HG03565 (cell line): ENCODE results near the gene PRDM16.

Source experiments
- ATAC-seq: cut with Tn5 transposase; IDR thresholded peaks from one replicate; pipeline ENCODE4 v1.9.1; 2021; ENCODE audit warnings: mild to moderate bottlenecking, moderate library complexity; ENCODE audit not compliant: unreplicated experiment

PRDM16 gene

GRCh38 chr1:3434406-3435110 lies 365.6 kb downstream of the PRDM16 start:
- no peak for ATAC-seq

GRCh38 chr1:3435666-3436065 lies 366.7 kb downstream of the PRDM16 start:
- ATAC-seq, result no peak

GRCh38 chr1:3436451-3436850 lies 367.4 kb downstream of the PRDM16 start:
- ATAC-seq, result no peak

- ATAC-seq, result no peak
Measured at GRCh38 chr1:3436901-3437300, 367.9 kb downstream of the PRDM16 start.

GRCh38 chr1:3438661-3439180 lies 369.7 kb downstream of the PRDM16 start:
- no peak for ATAC-seq

GRCh38 chr1:3439346-3440299 lies 370.6 kb downstream of the PRDM16 start:
- ATAC-seq, result no peak

GRCh38 chr1:3440300-3440681 lies 371.3 kb downstream of the PRDM16 start:
- no peak for ATAC-seq

- ATAC-seq, result no peak
Measured at GRCh38 chr1:3440711-3441409, 371.9 kb downstream of the PRDM16 start.

GRCh38 chr1:3441410-3441847 lies 372.4 kb downstream of the PRDM16 start:
- no peak for ATAC-seq

- ATAC-seq, result no peak
Measured at GRCh38 chr1:3441880-3442279, 372.9 kb downstream of the PRDM16 start.

GRCh38 chr1:3442331-3442730 lies 373.3 kb downstream of the PRDM16 start:
- no peak for ATAC-seq

GRCh38 chr1:3442901-3443300 lies 373.9 kb downstream of the PRDM16 start:
- no peak for ATAC-seq

GRCh38 chr1:3443807-3444206 lies 374.8 kb downstream of the PRDM16 start:
- ATAC-seq, result no peak

- no peak for ATAC-seq
Measured at GRCh38 chr1:3444298-3444697, 375.3 kb downstream of the PRDM16 start.

- no peak for ATAC-seq
Measured at GRCh38 chr1:3444736-3445135, 375.7 kb downstream of the PRDM16 start.

- no peak for ATAC-seq
Measured at GRCh38 chr1:3450202-3450863, 381.3 kb downstream of the PRDM16 start.

- ATAC-seq, result no peak
Measured at GRCh38 chr1:3450983-3451382, 382.0 kb downstream of the PRDM16 start.

- ATAC-seq, result no peak
Measured at GRCh38 chr1:3451994-3452865, 383.2 kb downstream of the PRDM16 start.

- ATAC-seq, result no peak
Measured at GRCh38 chr1:3452866-3453175, 383.8 kb downstream of the PRDM16 start.

- ATAC-seq, result no peak
Measured at GRCh38 chr1:3453203-3453761, 384.3 kb downstream of the PRDM16 start.
